T-helper 2 cell (primary cell): Measurements from ENCODE around the gene HGD.
"Not testable (repeated sequence)": the region's sequence is repeated elsewhere in the genome, so short reads cannot be mapped to it uniquely, and the experiment has no call there.

Experiments
- DNase-seq, 5 experiments: peaks; one replicate each; pipeline versions ENCODE4 v3.0.0 to v3.0.0-alpha.2; 2012 to 2022

HGD gene

DNA sequence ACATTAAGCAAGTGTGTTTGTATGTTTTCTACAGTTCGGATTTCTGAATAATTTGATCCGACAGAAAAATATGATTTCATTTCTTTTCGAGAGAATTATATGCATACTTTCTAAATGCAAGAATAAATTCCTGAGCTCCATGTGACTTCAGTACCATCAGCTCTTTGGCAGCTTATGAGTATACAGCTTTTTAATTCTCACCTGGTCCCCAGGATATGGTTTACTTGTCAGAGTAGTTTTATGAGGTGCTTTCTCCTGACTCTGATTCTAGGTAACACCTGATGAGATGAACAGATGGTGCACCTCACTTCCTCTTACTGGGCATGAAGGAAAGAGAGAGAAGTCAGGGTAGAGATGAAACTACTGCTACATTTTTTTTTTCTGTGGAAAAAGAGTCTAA lies 3.1 kb downstream of the HGD start:
- no peak for DNase-seq

DNA sequence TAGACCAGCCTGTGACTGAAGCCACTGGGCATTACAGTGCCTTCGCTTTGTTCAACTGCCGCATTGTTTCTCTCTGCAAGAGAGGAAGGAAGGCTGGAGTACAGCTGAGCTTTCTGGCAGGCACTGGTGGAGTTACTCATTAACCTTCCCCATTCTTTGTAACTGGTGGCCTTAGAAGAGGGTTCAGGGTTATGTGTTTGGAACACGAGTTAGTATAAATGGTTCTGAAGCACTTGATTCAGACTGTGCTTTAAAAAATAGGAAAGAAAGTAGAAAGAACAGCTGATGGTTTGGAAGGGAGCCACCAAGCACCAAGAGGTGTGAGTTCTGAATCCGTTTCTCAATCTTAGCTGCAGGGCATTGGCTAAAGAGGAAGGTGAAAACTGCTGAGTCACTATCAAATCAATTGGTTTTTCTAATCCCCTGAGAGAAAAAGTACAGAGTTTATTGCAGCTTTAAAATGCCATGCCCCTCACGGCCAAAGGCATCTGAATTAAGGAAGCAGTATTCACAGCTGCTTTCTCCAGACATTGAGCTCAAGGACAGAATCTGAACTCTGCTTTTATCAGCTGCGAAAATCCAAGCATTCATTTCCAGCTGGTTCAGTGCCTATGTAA lies 3.6 kb downstream of the HGD start:
- DNase-seq, result peak in 1 of 5 experiments; percentile 5

DNA sequence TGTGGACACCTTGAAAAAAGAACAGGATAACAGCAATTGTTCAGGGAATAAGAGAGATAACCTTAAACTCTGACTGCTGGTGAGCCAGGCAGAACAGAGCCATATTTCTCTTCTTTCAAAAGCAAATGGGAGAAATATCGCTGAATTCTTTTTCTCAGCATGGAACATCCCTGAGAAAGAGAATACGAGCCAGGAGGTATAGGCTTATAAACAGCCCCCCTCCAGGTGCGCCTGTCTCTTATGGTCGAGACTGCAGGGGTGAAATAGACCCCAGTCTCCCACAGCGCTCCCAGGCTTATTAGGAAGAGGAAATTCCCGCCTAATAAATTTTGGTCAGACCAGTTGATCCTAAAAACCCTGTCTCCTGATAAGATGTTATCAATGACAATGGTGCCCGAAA lies 4.8 kb downstream of the HGD start:
- not testable (repeated sequence) for DNase-seq

DNA sequence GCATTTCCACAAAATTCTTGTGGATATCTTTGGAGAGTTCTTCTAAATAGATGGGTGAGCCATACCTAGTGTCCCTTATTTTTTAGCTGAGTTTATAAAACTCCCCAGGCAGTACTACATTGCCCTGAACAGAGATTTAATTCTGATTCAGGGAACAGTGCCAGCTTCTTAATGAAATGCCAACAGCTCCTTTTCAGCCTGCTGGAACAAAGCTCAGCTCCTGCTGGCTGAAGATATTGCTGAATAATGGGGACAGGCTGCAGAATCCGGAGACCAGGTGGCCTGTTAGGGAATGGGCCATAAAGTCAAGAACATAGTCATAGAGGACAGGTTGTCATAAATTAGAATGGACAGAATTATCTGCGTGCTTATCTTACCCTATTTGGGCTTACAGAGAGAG lies 8.9 kb downstream of the HGD start:
- DNase-seq, result no peak

DNA sequence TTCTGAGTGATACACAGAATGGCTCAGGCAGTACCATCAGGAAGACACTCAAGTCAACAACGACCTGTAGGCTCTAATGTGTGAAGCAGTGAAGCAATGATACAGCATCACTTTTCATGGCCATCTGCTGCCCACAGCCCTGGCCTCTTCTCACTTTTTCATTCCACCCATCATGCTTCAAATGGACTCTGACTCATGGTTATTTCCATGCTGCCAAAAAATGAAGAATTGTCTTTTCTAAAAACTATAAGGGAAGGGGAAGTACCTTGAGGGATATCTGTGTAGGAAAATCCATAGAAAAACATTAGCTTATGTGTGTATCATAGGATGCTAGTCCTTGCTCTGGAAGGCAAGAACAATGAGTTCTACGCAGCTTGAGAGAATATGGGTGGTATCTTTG lies 11.5 kb downstream of the HGD start:
- no peak for DNase-seq

DNA sequence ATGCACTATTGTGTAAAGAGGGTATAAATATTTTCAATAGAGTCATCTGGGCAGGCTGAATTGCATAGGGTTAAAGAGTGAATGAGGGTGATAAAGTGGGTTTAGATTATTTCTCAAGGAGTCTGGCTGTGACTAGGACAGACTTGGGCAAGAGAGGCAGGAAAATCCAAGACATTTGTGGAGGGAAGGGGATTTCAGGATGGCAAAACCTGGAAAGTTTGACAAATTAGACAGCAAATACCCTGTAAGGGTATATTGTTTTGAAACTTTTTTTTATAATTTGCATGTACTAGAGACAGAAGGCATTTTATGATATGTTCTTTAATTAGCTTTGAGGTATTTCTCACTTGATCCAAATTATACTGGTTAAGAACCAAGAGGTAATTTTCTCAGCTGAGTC lies 17.1 kb downstream of the HGD start:
- no peak for DNase-seq

DNA sequence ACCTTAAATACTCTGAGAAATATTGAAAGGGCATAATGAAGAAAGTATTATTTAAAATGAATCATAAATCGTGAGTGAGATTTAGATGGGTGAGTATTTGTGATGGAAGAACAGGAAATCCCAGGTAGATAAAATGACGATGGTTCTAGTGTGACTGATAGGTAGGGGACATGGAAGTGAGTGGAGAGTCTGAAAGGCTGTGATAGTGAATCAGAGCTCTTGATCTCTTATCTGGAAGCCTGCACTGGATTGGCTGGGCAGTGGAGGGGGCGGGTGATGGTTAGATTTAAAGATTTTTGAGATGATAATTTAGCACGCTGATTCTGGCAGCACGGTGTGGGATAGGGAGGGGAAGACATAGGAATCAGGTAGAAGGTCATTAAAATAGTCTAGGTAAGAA lies 20.1 kb downstream of the HGD start:
- no peak for DNase-seq

DNA sequence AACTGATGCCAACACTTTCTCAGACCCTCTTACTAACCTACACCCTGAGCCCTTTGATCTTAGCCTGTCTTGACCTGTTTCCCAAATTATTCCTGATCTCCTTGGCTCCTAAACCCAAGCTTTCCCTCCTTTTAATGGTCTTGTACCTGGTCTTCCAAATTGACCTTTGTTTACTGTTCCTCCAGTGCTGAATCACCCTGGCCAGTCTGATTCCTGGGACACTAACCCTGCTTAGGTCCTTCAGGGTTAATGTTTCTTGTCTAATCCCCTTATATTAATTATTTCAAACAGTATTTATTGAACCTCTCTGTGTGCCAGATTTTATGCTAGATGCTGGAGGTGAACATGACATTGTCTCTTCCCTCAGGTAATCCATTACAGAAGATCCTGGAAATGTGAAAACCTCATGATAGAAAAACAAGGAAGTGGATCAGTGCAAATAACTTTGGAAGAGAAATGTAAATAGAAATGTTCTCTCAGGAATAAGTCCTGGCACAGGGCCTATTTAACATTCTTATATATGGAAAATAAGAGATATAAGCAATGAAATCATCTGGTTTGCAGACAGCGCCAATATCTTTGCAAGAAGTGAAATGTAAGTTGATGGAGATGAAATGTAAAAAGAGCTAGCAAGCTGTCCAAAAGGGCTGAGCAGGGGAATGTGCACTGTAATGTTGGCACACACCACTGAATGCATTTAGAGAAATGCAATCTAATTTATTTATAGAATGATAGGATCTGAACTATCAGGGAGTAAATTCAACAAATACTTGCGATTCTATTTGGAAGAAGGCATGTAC lies 20.7 kb downstream of the HGD start:
- DNase-seq, result no peak

DNA sequence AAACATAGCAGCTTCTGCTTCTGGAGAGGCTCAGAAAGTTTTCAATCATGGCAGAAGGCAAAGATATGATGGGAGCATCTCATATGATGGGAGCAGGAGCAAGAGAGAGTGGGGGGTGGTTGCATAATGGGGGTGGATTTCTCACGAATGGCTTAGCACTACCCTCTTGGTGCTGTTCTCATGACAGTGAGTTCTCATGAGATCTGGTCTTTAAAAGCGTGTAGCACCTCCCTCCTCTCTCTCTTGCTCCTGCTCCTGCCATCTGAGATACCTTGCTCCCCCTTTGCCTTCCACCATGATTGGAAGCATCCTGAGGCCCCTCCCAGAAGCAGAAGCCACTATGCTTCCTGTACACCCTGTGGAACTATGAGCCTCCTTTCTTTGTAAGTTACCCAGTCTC lies 22.2 kb downstream of the HGD start:
- DNase-seq, result no peak

DNA sequence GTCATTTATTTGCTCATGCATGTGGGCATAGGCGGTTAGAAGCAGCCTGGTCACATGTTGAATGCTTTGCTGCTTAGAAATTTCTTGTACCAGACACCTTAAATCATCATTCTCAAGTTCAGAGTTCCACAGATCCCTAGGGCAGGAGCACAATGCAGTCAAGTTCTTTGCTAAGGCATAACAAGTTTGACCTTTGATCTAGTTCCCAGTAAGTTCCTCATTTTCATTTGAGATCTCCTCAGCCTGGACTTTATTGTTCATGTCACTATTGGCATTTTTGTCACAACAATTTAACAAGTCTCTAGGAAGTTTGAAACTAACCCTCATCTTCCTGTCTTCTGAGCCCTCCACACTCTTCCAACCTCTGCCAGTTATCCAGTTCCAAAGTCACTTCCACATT lies 22.8 kb downstream of the HGD start:
- no peak for DNase-seq

DNA sequence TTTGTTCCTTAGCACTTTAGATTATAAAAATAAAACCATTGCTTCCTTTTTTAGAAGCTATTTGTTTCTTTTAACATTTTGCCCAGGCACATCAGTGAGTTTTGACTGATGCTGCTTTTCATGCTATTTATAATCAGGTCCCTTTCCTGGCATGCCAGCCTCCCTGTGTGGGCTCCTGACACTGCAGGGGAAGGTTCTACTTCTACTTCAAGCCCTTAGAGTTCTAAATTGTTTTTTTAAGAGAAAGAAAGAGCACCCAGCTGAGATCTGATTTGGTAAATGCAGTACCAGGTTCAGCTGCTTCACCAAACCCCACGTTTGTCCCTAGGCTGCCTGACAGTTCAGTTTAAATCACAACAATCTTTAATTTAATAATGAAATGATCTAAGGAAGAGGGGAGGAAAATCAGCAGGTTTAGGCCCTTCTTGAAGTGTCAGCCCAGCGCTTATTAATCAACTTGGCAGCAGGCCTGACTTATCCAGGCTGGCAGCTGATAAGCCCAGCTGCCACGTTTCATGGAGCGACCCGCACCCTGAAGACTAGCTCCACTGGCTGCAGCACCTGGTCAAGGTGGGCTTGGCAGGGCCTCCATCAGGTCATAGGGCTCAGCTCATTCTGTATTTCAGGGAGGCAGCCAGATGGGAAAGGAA lies 29.0 kb downstream of the HGD start:
- no peak for DNase-seq

DNA sequence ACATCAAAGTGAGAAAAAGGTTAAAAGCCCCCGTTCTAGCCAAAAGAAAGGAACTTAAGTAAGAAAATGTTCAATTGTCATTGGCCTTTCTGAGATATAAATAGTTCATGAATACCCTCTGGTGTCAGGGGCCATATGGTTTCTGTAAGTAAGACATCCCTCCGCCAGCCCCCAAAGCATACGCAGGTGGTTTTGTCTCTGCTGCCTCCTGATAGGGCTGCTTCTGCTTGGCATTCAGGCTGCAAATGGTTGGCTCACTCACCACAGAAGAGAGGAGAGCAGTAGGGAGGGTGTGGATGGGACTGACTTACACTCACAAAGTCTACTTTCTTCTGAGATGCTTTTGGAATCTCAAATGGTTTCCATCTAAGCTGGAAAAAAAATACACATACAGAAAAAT lies 29.8 kb downstream of the HGD start:
- DNase-seq, result no peak

DNA sequence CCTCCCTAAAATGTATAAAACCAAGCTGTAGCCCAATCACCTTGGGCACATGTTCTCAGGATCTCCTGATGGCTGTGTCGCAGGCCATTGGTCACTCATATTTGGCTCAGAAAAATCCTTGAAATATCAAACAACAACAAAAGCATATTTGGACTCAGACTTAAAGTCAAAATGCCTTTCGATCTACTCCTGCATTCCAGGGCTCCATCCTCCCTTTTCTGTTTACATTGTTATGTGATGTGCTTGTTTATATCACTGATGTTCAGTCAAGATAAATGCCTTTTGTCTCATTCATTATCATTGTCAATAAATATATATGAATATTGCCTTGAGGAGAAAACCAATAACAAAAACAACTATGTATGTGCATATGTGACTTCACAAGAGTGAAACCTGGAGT lies 31.7 kb downstream of the HGD start:
- DNase-seq, result no peak

DNA sequence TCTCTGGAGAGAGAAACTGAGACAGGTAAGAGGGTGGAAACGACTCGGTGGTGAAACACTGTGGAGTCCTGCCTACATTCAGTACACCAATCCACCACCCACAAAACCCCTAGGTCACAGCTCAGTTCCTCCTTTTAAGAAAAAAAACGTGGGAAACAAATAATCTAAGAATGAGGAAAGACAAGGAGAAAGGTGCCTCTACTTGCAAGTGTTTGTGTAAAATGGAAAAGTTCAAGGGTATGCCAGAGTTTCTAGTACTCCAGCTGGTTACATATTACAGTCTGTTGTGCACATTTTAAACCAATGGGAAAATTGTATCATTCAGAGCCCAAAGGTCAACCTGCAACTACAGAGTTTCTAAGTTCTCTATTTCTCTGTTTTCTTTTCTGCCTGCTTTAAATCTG lies 32.2 kb downstream of the HGD start:
- no peak for DNase-seq

DNA sequence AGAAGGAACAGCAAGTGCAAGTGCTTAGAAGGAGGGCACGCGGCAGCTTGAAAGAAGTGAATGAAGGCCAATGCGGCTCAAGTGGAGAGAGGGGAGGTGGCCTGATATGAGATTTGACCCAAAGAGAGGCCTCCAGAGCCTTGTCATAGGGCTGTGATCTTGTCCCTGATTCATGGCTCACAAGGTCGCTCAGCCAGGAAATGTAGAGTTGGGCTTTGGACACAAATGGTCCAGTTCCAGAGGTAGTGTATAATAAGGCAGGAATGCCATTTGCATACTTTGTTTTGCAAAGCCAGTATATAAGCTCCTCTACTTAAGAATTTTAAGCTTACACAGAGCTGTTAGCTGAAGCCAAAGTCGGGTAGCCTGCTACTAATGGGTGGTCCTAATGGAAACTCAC lies 33.7 kb downstream of the HGD start:
- no peak for DNase-seq

DNA sequence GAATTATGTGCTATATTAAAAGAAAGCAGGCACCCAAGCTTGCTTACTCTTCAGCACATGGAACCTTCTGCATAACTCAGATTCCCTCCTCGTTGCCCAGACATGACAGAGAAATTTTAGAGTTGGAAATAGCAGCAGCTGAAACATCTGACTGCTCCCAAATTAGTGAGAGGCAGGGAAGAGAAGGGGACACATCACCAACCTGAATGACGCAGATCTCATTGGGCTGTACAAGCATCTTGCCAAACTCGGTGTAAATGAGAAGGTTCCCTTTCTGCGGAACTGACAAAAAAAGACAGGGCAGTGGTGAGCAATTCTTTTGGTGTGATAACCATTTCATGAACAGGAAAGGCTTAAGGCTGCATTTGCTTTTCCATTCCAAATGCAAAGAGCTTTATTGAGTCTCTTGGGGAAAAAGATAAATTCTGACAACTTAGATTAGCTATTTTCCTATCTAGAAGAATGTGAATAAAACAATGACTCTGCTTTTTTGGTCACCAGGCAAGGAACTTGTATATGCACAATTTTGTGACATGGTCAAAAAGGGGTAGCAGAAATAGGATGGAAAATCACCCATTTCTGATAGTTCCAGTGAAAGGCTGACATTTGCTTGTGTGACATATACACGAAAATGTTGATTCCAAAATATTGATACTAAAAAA lies 35.1 kb downstream of the HGD start:
- no peak for DNase-seq

DNA sequence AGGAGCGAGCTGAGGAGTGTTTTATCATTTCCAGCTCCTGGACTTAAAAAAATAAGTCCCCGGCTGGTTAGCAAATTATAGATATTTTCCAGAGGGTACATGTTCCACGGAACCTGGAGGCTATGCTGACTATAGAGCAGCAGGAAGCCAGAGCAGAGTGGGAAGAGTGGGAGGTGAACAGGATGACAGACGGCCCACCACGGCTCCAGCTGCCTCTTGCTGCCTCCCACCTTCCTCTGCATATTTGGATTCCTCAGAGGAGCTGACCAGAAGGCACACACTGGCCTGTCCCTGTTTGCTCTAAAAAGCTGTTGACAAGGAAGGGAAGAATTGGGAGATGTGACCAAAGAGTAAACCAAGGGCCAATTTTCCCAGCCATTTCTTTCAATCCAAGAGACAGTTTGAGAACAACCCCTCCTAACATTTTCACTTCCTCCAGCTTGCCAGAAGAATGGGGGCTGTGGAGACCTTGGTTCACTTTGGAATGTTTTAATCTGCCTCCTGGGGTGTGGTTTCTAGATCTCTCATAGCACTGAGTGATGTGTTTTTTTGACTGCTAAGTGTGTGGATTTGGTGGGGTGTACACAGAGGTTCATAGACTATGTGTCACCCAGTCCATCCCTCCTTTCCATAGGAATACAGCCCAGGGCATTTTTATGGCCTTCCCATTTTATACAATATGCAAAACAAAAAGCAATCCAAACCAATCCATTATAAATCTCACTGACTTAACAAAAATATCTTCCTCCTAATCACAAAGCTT lies 36.8 kb downstream of the HGD start:
- DNase-seq, result no peak

DNA sequence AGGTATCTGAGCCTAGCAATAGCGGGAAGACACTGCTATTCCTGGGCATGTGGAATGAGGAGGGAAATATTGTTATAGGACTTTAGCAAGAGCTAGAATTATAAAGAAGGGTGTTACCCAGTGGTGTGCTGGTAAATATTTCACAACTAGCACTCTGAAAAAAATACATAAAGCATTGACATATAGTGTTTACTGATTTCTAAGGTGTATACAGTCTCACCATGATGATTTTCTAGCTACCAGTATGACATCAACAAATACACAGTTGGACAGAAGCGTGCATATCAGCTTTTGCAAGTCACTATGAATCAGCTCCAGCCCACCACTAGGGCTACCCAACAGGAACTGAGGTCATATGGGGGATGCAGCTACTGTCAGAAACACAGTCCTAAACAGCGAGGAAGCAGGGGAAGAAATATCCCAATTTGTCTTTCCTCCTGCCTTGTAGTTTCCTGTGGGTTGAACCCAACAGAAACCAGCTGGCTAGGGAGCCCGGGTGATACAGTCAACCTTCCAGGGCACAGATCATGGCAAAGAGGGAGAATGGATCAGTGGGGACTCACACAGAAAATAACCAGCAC lies 39.6 kb downstream of the HGD start:
- DNase-seq, result peak in 1 of 5 experiments; percentile 3

DNA sequence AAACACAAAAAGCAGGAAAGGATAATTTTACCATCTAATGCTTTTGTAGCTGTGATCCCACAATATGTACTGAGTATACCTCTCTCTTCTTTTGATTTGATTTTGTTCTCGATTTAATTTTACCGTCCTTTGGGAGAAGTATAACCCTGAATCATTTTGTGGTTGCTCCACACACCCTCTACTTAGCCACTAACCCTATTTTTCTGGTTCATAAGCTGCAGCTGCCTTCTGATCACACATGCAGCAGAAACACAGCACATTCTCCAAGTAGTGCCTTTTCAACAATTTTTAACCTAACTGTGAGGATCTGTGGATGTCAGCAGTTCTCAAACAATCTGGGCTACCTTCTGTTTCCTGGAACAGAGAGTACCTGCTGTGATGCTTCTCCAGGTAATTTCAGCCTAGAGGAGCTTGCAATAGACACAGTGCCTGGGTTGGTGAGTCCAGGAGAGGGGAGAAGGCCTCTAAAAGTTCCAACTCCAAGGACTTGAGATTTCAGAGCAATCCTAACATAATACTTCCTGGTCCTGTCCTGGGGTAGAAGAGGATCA lies 40.3 kb downstream of the HGD start:
- no peak for DNase-seq

DNA sequence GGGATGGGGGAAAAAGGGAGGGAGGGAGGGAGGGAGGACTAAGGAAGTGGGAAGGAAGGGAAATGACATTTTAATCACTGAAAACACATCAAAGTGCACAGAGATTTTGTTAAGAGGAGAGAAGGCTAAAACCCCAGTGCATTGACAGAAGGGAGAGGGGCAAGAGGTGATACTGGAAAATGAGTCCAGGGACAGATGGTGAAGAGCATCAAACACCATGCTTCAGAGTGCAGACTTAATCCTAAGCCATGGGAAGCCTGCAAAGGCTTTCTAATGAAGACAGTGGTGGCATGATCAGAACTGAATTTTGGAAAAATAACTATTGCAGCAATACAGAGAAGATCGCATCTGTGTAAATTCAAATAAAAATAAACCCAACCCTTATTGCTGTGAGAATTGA lies 41.8 kb downstream of the HGD start:
- no peak for DNase-seq

DNA sequence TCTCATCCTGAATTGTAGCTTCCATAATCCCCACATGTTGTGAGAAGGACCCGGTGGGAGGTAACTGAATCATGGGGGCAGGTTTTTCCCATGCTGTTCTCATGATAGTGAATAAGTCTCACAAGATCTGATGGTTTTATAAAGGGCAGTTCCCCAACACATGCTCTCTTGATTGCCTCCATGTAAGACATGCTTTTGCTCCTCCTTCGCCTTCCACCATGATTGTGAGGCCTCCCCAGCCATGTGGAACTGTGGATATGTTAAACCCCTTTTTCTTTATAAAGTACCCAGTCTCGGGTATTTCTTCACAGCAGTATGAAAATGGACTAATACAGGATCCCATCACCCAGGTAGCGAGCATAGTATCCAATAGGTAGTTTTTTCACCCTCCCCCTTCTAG lies 43.2 kb downstream of the HGD start:
- not testable (repeated sequence) for DNase-seq
